H1 (cell line): Measurements from ENCODE around the gene UBE2D2. TPM values are rescaled to one million over a fixed set of nuclear protein-coding genes. Genes with fewer than 3 reads are reported as not detected.

Experiments
- ATF2 ChIP-seq: IDR thresholded peaks from 2 replicates; pipeline ENCODE4 v1.6.1; 2012; ENCODE audit warnings: low read length, inconsistent platforms
- CEBPB ChIP-seq: IDR thresholded peaks from 2 replicates; pipeline ENCODE4 v1.6.1; 2012; ENCODE audit warnings: low read depth, low read length
- CHD1 ChIP-seq: IDR thresholded peaks from 2 replicates; pipeline ENCODE4 v1.6.1; 2012; ENCODE audit warnings: low read depth, low read length, improper control_type of control experiment
- CHD7 ChIP-seq: fragments of 300-600 bp; sonication (generic); IDR thresholded peaks from 2 replicates; pipeline ENCODE4 v1.7.1; 2012; ENCODE audit warnings: low read length, moderate library complexity, mild to moderate bottlenecking, inconsistent platforms; ENCODE audit not compliant: insufficient replicate concordance
- GABPA ChIP-seq: IDR thresholded peaks from 2 replicates; pipeline ENCODE4 v1.6.1; 2011; ENCODE audit warnings: mild to moderate bottlenecking, low read length, moderate library complexity, borderline replicate concordance; ENCODE audit not compliant: insufficient read depth
- HDAC6 ChIP-seq: IDR thresholded peaks from one replicate; pipeline ENCODE4 v1.7.1; 2012; ENCODE audit warnings: low read depth, mild to moderate bottlenecking, inconsistent platforms, low read length, moderate library complexity
- SAP30 ChIP-seq: fragments of 300-600 bp; sonication (generic); IDR thresholded peaks from 2 replicates; pipeline ENCODE4 v1.7.1; 2012; ENCODE audit warnings: low read length, moderate library complexity, mild to moderate bottlenecking, inconsistent platforms; ENCODE audit not compliant: insufficient read depth, insufficient replicate concordance
- SIRT6 ChIP-seq: IDR thresholded peaks from one replicate; pipeline ENCODE4 v1.7.1; 2012; ENCODE audit warnings: low read length, inconsistent platforms
- TCF12 ChIP-seq: IDR thresholded peaks from 2 replicates; pipeline ENCODE4 v1.6.1; 2011; ENCODE audit warnings: low read depth, mild to moderate bottlenecking, low read length
- polyA plus RNA-seq, 7 experiments: library from polyadenylated mRNA; depleted of rRNA in 3 of 7; stranded (reverse) in 5 of 7; unstranded in 2 of 7; fragments of >200 nt in 5 of 7; fragments of 200-250 nt in 2 of 7; gene quantifications; 1 replicate in 5 of 7; 2 replicates in 1 of 7; 4 replicates in 1 of 7; pipeline versions ENCODE4 v1.2.1 to v1.2.3, GENCODE V29; 2011 to 2013; ENCODE audit warnings: missing spikeins in 2 of 7, mixed read lengths in 2 of 7
- total RNA-seq: library from RNA; stranded (reverse); fragmentation: NEBNext Ultra II Directional; extraction: Animal tissue kit (Norgen Biotek cat#: 25700); gene quantifications from 2 replicates; pipeline ENCODE4 v1.2.1, GENCODE V29; 2021

The UBE2D2 gene
- total and polyA plus RNA-seq, 2 of the 8 experiments (the other 6 are each of a cell fraction or from before 2014, with no cell fraction given), result 66.9 to 203 TPM

- no peak for TF ChIP-seq ATF2
- TF ChIP-seq HDAC6, result no peak
- no peak for TF ChIP-seq CHD1
- no peak for TF ChIP-seq TCF12
- no peak for TF ChIP-seq CEBPB
- TF ChIP-seq SAP30, result no peak
- TF ChIP-seq CHD7, result no peak
- no peak for TF ChIP-seq SIRT6
- TF ChIP-seq GABPA, result no peak
- TF ChIP-seq, all 59 proteins: peak for 0
These were observed 84.3 kb downstream of the UBE2D2 start (continued) for GRCh38 chr5:139645430-139645871.
